Neutrophil (primary cell): Measurements from ENCODE around the gene SPIRE1.
"Not testable (repeated sequence)": the region's sequence is repeated elsewhere in the genome, so short reads cannot be mapped to it uniquely, and the experiment has no call there.

Experiments
- H3K27ac ChIP-seq: fragments of 200-600 bp; sonication (generic); 2 replicates; pipeline ENCODE4 v1.5.1; 2016; ENCODE audit warnings: mild to moderate bottlenecking, moderate library complexity
- H3K27me3 ChIP-seq: fragments of 200-600 bp; sonication (generic); 2 replicates; pipeline ENCODE4 v1.6.0; 2016; ENCODE audit warnings: mild to moderate bottlenecking
- H3K36me3 ChIP-seq: fragments of 200-600 bp; sonication (generic); 2 replicates; pipeline ENCODE4 v1.5.1; 2017
- H3K4me1 ChIP-seq, 2 experiments: fragments of 200-600 bp in 1 of 2; sonication (generic) in 1 of 2; 1 replicate in 1 of 2; 2 replicates in 1 of 2; pipeline versions ENCODE4 v1.5.1 to v1.6.1; 2013 to 2016; ENCODE audit warnings: low read depth in 1 of 2, low read length in 1 of 2, mild to moderate bottlenecking in 1 of 2, moderate library complexity in 1 of 2; ENCODE audit not compliant: control insufficient read depth in 1 of 2, insufficient read depth in 1 of 2
- H3K4me3 ChIP-seq, 2 experiments: fragments of 200-600 bp in 1 of 2; sonication (generic) in 1 of 2; 1 replicate in 1 of 2; 2 replicates in 1 of 2; pipeline ENCODE4 v1.5.1; 2013 to 2016; ENCODE audit warnings: low read depth in 1 of 2, low read length in 1 of 2, mild to moderate bottlenecking in 1 of 2, moderate library complexity in 1 of 2
- H3K9me3 ChIP-seq: fragments of 200-600 bp; sonication (generic); 2 replicates; pipeline ENCODE4 v1.5.1; 2016
- TF ChIP-seq, protein P1 (sequence below): fragments of 200-600 bp; sonication (generic); IDR thresholded peaks from 2 replicates; pipeline ENCODE4 v1.5.1; 2016; ENCODE audit warnings: antibody characterized with exemption

The SPIRE1 gene

GRCh38 chr18:12543697-12544096, 114.2 kb downstream of the SPIRE1 start:
- H3K4me1 ChIP-seq, result no peaks in the 10 kb centered on the region
- TF ChIP-seq, protein P1, sequence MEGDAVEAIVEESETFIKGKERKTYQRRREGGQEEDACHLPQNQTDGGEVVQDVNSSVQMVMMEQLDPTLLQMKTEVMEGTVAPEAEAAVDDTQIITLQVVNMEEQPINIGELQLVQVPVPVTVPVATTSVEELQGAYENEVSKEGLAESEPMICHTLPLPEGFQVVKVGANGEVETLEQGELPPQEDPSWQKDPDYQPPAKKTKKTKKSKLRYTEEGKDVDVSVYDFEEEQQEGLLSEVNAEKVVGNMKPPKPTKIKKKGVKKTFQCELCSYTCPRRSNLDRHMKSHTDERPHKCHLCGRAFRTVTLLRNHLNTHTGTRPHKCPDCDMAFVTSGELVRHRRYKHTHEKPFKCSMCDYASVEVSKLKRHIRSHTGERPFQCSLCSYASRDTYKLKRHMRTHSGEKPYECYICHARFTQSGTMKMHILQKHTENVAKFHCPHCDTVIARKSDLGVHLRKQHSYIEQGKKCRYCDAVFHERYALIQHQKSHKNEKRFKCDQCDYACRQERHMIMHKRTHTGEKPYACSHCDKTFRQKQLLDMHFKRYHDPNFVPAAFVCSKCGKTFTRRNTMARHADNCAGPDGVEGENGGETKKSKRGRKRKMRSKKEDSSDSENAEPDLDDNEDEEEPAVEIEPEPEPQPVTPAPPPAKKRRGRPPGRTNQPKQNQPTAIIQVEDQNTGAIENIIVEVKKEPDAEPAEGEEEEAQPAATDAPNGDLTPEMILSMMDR, result no peak
- H3K9me3 ChIP-seq, result no peaks in the 10 kb centered on the region
- no peaks in the 10 kb centered on the region for H3K27me3 ChIP-seq
- no peak overlapping the region for H3K4me3 ChIP-seq
- no peak overlapping the region for H3K27ac ChIP-seq
- no peaks in the 10 kb centered on the region for H3K36me3 ChIP-seq

DNA sequence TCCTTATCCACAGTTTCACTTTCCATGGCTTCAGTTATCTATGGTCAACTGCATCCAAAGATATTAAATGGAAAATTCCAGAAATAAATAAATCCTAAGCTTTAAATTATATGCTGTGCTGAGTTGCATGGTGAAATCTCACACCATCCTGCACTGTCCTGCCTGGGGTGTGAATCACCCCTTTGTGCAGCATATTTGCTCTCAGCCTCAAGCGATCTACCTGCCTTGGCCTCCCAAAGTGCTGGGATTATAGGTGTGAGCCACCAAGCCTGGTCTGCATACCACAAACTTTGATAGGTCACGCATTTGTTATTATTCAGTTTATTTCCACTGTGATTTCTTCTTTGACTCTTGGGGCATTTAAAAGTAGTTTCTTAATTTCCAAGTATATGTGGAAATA, 117.2 kb downstream of the SPIRE1 start:
- TF ChIP-seq, protein P1, result no peak
- no peaks in the 10 kb centered on the region for H3K4me1 ChIP-seq

DNA sequence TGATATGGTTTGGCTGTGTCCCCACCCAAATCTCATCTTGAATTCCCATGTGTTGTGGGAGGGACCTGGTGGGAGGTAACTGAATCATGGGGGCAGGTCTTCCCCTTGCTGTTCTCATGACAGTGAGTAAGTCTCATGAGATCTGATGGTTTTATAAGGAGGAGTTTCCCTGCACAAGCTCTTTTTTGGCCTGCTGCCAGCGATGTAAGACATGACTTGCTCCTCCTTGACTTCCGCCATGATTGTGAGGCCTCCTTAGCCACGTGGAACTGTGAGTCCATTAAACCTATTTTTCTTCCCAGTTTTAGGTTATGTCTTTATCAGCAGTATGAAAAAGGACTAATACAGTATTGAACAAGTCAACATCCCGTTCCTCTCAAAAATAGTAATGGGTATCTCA, 118.7 kb downstream of the SPIRE1 start:
- not testable (repeated sequence) for H3K4me3 ChIP-seq, H3K9me3 ChIP-seq, H3K27ac ChIP-seq, H3K36me3 ChIP-seq, H3K27me3 ChIP-seq, H3K4me1 ChIP-seq

More for the DNA sequence above, 117.2 kb downstream of the SPIRE1 start:
- Histone ChIP-seq H3K27ac (no peak overlapping the region), H3K4me3 (no peak overlapping the region), H3K27me3 (no peaks in the 10 kb centered on the region), H3K9me3 (no peaks in the 10 kb centered on the region), H3K36me3 (no peaks in the 10 kb centered on the region)

GRCh38 chr18:12534820-12535219, 123.1 kb downstream of the SPIRE1 start:
- Histone ChIP-seq H3K4me1 (no peaks in the 10 kb centered on the region), H3K27ac (no peak overlapping the region), H3K9me3 (no peaks in the 10 kb centered on the region), H3K36me3 (no peaks in the 10 kb centered on the region), H3K27me3 (no peaks in the 10 kb centered on the region), H3K4me3 (no peak overlapping the region)
- TF ChIP-seq, protein P1, result no peak

- no peaks in the 10 kb centered on the region for H3K27me3 ChIP-seq
- H3K36me3 ChIP-seq, result no peaks in the 10 kb centered on the region
- TF ChIP-seq, protein P1, result no peak
- no peak overlapping the region for H3K27ac ChIP-seq
- no peaks in the 10 kb centered on the region for H3K4me1 ChIP-seq
- H3K9me3 ChIP-seq, result no peaks in the 10 kb centered on the region
- no peak overlapping the region for H3K4me3 ChIP-seq
These were observed 125.2 kb downstream of the SPIRE1 start for GRCh38 chr18:12532661-12533060.

DNA sequence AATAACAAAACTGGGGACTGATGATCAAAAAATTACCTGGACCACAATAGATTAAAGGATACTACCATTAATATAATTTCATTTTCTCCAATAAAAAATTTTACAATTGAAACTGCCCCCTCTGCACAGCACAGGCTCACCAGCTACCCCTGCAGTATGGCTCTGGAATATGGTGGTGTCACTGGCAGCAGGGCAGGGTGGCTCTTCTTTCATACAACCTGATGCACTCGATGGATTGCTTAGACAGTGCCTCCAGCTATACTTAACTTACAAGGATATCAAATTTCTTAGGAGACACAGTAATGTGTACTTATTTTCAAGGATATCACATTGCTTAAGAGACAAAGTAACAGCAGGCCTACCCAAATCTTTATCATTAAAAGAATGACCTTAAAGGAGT, 126.2 kb downstream of the SPIRE1 start:
- Histone ChIP-seq H3K4me3 (no peak overlapping the region), H3K36me3 (no peaks in the 10 kb centered on the region), H3K27ac (no peak overlapping the region), H3K27me3 (no peaks in the 10 kb centered on the region), H3K4me1 (no peaks in the 10 kb centered on the region), H3K9me3 (no peaks in the 10 kb centered on the region)
- TF ChIP-seq, protein P1, result no peak
